Pulmonary artery endothelial cell (primary cell): ENCODE data around the gene NUDT21. TPM values are rescaled to one million over a fixed set of nuclear protein-coding genes. Genes with fewer than 3 reads are reported as not detected.
A peak's percentile ranks its signal among the peaks of the same experiment; 100 is the strongest.
"Not testable (repeated sequence)": the region's sequence is repeated elsewhere in the genome, so short reads cannot be mapped to it uniquely, and the experiment has no call there.

Experiments used
- DNase-seq: peaks from one replicate; pipeline ENCODE4 v3.0.0-alpha.2; 2011; ENCODE audit warnings: low read depth, low spot score
- total RNA-seq: library from RNA; depleted of rRNA; stranded (reverse); fragments of >200 nt; gene quantifications from 2 replicates; pipeline ENCODE4 v1.2.3, GENCODE V29; 2014

Gene NUDT21
- total RNA-seq, 1 donor from 2014 or later, result 158 TPM

DNA sequence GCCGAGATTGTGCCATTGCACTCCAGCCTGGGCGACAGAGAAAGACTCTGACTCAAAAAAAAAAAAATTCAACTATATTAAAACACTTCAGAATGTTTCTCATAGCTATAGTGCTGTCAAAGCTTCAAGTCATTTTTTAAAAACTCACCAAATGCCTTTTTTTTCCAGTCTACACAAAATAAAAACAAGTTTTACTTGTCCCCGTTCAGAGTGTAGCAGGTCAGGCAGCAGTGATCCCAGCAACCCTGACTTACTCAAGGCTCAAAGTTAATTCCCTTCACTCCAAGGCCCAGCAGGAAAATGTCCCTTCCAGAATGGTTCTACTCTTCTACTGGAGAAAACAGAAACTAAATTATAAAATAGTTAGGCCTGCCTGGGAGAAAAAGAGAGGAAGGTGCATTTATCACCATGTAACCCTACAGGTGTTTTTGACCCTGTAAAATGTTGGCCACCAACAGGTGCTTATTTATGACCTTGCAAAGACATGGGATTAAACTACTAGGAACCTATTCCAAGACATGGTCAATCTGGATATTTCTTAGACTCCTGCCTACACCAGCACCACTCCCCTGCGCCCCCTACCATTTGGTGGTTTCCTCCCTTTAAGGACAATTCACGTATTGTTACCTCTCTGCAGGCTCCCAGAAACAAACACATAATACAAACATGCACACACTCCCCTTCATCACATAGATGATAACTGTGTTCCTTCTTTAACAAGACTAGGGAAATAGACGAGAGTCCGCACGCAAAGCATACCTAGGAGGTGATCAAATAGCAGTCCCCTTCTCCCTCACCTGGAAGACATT, 31.2 kb downstream of the NUDT21 start:
- no peak for DNase-seq

DNA sequence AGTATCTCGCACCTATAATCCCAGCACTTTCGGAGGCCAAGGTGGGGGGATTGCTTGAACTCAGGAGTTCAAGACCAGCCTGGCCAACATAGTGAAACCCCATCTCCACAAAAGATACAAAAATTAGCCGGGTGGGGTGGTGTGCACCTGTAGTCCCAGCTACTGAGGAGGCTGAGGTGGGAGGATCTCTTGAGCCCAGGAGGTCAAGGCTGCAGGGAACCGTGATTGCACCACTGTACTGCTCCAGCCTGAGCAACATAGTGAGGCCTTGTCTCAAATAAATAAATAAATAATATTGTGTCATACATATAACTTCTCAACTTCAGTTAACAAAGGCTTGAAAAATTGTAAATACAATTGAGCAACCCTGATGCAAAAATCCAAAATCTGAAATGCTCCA, 34.0 kb downstream of the NUDT21 start:
- no peak for DNase-seq

DNA sequence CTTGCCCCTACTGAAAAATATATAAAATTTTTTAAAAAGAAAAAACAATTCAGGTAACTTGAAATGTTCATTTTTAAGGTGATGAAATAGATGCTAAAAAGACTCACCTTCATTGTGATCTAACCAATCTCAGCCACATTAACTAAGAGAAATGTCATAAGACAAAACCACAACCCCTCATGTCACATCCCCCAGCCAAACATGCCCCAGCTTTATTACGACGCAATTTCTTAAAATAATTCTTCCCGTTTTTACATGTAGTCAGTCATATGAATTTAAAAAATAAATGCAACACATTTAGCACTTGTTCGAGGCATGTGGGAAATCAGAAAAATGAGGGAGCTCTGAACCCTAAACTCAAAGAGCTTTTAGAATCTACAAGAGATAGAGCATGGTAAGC, 35.3 kb downstream of the NUDT21 start:
- DNase-seq, result no peak

DNA sequence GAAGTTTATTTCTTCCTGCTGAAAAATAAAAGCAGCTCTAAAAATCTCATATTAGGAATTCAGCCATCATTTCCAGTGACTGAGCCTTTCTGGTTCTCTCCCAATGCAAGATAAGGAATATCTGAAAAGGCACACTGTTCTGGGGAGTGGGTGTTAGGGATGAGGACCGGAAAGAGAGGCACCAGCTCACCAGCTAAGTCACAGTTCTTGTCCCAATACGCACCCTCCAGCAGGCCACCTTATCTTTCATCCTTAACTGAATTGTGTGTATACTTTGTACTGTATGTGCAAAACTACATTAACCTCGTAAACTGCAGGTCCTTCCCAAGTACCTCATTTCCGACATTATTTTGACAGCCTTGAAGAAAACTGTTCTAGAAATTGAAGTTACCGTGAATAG, 36.8 kb downstream of the NUDT21 start:
- DNase-seq, result no peak

DNA sequence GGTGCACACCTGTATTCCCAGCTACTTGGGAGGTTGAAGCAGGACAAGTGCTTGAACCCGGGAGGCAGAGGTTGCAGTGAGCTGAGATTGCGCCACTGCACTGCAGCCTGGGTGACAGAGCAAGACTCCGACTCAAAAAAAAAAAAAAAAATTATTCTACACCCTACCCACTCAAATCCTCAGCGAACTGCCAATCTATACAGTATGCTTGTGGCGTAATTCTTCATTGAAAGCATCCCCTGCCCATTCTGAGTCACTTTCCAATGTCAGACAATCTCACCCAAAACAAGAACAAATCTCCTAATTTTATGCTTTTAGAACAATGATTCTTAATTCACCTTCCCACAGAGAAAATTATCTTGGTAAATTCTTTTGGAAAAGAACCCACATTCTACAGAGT, 37.8 kb downstream of the NUDT21 start:
- no peak for DNase-seq

DNA sequence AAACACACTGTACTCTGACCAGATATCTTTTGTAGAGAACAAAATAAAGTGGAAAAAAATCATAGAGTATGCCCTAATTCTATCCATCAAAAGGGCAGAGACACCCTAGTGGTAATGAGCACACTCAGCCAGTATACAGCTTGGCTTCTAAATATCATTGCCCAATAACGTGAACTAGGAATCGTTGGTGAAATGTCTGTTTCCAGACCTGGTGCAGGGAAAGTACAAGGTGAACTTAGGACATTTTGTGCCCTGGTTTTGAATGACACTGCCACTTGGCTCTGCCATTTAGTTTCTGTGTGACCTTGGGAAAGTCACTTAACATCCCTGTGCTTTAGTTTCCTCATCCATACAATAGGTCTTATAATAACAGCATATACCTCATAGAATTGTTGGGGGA, 39.5 kb downstream of the NUDT21 start:
- no peak for DNase-seq

DNA sequence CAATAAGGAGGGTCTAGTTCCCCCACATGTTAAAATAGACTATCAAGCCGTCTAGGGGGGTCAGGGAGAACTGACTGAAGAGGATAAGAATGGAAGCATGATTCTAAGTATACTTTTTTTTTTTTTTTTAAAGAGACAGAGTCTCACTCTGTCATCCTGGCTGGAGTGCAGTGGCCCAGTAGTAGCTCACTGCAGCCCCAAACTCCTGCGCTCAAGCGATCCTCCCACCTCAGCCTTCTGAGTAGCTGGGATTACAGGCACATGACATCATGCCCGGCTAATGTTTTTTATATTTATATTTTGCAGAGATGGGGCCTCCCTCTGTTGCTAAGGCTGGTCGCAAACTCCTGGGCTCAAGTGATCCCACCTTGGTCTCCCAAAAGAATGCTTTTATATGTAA, 40.0 kb downstream of the NUDT21 start:
- DNase-seq, result no peak

DNA sequence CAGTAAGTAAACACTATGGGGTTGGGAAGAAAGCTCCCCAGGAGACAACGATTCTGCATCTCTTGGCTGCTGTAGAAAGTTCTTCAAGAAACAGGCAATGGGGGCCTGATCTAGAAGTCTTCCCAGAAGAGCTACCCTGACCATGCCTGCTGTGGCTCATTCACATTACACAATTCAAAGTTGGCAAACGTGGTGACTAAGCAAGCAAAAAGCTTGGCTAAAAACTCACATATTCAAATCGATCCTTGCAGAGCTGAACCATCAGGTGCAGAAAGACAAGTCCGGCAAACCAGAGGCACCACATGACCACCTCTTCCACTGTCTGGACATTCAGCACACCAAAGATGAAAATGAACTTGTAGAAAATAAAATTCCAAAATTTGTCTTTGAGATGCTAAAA, 41.9 kb downstream of the NUDT21 start:
- DNase-seq, result no peak

DNA sequence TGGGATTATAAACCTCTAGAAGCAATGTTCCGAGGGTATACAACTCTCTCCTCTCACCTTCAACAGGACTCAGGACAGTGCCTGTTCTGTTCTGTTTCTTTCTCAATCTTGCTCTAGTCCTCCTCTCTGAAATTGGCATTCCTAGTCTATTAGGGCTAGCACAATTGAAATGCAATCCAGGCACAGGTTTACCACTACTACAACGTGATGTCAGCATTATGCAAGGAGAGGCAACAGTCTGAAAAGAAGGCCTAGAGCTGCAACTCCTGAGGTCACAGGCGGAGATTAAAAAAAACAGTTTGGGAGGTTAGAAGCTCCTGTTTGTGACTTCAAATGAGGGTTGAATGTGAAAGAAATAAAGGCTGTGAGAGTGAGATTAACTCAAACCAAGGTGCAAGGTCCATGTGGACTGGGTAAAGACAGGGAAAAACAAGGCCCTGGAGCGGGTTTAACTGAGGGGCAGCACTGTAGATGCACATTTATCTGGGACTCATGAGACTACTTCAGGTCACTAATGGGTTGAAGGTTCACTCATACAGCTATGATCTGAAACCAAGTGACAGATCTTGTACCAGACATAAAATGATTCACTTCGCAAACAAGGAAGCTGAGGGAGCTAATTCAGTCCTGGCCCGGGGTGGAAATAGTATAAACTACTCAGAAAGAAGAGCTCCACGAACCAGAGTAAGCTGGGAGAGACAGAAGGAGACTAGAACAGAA, 42.6 kb downstream of the NUDT21 start:
- no peak for DNase-seq

DNA sequence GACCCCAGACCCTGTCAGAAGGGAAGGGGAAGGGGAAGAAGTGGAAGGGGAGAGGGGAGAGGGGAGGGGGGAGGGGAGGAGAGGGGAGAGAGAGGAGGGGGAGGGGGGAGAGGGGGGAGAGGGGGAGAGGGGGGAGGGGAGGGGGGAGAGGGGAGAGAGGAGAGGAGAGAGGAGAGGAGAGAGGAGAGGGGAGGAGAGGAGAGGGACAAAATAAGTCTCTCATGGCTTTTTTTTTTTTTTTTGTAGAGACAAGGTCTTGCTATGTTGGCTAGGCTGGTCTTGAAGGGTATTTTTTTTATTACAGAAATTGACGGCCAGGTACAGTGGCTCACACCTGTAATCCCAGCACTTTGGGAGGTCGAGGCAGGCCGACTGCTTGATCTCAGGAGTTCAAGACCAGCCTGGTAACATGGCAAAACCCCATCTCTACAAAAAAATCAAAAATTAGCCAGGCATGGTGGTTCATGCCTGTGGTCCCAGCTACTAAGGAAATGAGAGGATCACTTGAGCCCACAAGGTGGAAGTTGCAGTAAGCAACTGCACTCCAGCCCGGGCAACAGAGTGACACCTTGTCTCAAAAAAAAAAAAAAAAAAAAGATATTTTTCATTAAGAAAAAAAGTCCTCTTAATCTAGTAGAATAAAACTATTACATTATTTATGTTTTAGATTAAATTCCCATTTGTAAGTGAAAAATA, 45.0 kb downstream of the NUDT21 start:
- no peak for DNase-seq

DNA sequence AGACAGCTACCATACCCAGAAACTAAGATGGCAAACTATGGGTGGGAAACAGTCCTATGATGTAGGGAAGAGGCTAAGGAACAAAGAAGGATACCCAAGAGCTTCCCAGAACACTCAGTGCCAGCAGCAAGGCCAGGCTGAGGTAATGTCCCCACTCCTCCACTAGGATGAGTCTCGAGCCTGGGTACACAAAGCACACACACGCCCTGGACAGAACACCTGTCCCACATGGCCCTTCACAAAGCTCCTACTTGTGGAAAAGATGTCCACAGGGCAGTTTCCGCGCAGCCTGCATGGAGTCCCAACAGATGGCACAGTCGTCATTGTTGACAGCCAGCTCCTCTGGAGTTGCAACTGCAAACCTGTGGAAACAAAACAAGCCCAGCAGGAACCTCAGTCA, 49.6 kb downstream of the NUDT21 start:
- no peak for DNase-seq

DNA sequence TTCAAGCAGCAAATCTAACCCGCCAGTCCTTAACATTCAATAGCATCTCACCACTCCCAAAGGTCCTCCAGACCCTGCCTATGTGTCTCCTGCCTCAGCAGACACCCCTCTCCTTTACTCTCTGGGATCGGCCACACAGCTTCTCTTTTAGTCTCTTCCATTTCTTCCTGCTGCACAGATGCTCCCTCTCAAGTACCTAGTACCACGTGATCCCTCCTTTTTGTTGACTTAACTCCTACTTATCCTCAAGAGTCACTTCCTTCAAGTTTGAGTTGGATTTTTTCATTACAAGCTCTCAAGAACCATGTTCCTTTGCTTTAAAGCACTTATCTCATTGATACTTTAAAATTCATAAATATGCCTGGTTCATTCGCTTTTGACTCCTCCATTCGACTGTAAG, 50.7 kb downstream of the NUDT21 start:
- no peak for DNase-seq

DNA sequence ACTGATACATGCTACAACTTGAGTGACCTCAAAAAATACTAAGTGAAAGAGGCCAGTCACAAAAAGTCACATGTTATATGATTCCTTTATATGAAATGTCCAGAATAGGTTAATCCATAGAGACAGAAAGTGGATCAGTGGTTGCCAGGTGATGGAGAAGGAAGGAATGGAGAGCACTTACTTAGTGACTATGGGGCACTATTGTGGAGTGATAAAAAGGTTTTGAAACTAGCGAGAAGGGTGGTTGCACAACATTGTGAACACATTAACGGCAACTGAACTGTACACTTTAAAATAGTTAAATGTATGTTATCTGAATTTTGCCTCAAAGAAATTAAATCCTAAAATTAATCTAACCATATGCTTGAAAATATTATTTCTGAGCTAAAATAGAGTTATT, 51.6 kb downstream of the NUDT21 start:
- DNase-seq, result no peak

DNA sequence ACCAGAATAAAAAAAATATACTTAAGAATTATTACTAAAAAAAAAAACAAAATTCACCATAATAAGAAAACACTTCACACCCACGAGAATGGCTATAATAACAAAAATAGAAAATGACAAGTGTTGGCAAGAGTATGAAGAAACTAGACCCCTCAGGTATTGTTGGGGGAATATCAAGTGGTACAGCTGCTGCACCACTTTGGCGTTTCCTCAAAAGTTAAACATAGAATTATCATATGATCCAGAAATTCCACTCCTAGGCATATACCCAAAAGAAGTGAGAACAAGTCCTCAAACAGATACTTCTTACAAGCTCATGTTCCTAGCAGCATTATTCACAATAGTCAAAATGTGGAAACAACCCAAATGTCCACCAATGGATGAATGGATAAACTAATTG, 52.1 kb downstream of the NUDT21 start:
- no peak for DNase-seq

DNA sequence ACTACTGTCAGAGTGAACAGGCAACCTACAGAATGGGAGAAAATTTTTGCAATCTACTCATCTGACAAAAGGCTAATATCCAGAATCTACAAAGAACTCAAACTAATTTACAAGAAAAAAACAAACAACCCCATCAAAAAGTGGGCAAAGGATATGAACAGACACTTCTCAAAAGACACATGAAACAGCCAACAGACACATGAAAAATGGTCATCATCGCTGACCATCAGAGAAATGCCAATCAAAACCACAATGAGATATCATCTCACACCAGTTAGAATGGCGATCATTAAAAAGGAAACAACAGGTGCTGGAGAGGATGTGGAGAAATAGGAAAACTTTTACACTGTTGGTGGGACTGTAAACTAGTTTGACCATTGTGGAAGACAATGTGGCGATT, 54.4 kb downstream of the NUDT21 start:
- DNase-seq, result not testable (repeated sequence)

DNA sequence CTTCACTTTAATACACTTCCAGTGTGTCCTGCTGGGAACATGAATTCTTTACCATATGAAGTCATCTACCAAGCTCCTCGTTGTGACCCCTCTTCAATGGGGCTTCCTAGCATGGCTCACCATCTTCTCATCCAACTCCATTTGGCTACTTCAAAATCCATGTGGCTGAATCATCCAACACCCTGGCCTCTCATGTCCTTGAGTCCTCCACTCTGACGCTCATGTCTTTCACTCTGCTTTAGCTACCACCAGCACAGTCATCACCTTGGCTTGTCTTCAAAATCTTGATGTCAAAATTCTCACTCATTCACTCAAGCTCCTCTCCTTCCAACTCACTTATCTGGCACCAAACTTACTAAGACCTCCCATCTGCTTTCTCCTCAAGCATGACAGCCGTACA, 61.6 kb downstream of the NUDT21 start:
- no peak for DNase-seq

DNA sequence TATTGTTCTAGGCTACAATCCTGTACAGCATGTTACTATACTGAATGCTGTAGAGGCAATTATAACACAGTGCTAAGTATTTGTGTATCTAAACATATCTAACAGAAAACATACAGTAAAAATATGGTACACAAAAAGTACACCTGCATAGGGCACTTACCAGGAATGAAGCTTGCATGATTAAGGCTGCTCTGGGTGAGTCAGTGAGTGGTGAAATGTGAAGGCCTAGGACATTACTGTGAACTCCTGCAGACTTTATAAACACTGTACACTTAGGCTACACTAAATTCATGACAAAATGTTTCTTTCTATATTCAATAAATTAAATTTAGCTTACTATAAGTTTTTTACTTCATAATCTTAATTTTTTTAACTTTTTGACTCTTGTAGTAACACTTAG, 62.9 kb downstream of the NUDT21 start:
- no peak for DNase-seq

DNA sequence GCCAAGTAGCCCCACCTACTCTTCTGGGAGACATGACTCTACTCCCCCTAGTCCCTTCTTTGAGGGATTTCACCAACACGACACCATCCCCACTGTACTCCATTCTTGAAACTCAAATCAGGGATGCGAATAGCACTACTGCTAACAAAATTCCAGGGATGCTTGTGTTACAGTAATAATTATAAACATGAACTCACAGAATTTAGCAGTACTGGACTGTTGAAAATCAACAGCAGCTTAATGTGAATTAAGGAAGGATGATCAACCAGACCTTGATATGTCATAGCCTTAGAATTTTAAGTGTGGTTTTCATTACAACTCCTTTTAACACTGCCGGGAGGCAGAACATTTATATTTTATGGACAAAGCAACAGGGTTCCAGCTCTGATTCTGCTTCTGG, 63.7 kb downstream of the NUDT21 start:
- DNase-seq, result no peak

DNA sequence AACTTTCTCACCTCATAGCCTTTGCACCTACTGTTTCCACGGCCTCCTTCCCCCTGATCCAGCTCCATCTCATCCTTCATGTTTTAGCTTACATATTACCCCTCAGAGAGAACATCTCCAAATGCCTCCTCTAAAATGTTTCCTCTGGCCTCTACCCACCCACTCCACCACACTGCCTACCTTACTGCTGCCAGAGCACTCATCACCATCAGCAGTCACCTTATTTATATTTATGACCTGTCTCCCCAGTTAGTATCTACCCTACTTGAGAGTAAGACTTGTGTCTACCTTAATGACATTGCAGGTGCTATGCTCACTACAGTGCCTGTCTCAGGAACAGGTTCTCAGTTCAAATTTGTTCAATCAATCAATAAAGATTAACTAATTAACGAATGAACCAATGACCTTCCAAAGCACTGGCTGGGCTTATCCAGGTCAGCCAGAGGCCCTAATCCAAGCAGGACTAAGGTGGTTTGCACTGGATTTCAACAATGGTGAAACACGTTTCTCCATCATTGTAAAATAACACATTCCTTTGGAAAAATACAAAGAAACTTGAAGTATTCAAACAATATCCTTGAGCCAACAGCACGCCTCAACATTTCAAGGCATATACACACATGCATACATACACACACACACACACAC, 66.9 kb downstream of the NUDT21 start:
- no peak for DNase-seq

DNA sequence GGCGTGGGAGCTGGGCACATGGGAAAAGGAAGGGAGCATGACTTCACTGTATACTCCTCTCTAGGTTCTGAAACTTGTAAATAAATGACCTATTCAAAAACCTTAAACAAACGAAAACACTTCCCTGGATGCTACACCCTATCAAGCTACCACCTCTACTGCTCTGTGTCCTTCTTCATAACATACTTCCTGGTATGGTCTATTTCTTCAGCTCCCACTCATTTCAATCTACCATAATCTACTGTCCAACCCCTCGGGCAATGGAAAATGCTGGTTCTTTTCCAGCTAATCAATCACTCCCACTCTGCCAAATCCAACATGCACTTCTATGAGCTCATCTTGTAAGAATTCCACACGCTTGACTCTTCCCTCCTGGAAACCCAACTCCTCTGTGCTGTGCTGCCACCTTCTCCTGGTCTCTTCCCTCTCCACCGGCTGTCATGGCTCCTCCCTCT, 68.2 kb downstream of the NUDT21 start:
- DNase-seq, result peak; percentile 8

DNA sequence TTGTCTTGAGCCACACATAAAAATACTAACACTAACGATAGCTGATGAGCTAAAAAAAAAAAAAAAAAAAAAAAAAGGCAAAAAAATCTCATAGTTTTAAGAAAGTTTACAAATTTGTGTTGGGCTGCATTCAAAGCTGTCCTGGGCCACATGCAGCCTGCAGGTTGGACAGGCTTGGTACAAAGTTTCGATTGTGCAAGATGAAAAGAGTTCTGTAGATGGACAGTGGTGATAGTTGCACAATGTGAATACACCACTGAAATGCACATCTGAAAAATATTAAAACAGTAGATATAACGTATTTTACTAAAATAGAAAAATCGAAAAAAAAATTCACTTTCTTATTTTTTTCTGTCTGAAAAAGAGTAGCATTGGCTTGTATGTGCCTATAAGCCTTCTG, 68.7 kb downstream of the NUDT21 start:
- no peak for DNase-seq
